Measurements from ENCODE around the gene PELI1. TPM values are rescaled to one million over a fixed set of nuclear protein-coding genes. Genes with fewer than 3 reads are reported as not detected.

PELI1 gene
- total RNA-seq, 1 experiment from 2014 or later, result 53.5 TPM

DNA sequence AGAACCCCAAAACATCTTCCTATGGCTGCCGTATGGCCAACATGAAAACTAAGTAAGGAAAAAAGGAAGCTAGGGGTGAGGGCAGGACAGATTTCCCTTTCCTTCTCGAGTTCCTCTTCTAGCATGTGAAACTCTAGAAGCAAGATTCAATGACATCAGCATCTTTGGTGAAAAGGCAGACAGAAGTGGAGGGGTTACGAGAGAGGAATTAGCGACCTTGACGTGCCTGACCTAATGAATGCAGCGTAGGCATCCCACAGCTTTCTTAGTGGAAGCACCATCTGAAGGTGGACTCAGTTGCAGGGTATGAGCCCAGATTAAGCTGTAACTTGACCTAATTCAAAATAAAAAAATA is 47.9 kb upstream of the PELI1 start:
- TF ChIP-seq, protein P1, sequence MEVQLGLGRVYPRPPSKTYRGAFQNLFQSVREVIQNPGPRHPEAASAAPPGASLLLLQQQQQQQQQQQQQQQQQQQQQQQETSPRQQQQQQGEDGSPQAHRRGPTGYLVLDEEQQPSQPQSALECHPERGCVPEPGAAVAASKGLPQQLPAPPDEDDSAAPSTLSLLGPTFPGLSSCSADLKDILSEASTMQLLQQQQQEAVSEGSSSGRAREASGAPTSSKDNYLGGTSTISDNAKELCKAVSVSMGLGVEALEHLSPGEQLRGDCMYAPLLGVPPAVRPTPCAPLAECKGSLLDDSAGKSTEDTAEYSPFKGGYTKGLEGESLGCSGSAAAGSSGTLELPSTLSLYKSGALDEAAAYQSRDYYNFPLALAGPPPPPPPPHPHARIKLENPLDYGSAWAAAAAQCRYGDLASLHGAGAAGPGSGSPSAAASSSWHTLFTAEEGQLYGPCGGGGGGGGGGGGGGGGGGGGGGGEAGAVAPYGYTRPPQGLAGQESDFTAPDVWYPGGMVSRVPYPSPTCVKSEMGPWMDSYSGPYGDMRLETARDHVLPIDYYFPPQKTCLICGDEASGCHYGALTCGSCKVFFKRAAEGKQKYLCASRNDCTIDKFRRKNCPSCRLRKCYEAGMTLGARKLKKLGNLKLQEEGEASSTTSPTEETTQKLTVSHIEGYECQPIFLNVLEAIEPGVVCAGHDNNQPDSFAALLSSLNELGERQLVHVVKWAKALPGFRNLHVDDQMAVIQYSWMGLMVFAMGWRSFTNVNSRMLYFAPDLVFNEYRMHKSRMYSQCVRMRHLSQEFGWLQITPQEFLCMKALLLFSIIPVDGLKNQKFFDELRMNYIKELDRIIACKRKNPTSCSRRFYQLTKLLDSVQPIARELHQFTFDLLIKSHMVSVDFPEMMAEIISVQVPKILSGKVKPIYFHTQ (CRISPR knock-in tag; IDR thresholded peaks at IDR 0.05), result no peak
- TF ChIP-seq, protein P2, sequence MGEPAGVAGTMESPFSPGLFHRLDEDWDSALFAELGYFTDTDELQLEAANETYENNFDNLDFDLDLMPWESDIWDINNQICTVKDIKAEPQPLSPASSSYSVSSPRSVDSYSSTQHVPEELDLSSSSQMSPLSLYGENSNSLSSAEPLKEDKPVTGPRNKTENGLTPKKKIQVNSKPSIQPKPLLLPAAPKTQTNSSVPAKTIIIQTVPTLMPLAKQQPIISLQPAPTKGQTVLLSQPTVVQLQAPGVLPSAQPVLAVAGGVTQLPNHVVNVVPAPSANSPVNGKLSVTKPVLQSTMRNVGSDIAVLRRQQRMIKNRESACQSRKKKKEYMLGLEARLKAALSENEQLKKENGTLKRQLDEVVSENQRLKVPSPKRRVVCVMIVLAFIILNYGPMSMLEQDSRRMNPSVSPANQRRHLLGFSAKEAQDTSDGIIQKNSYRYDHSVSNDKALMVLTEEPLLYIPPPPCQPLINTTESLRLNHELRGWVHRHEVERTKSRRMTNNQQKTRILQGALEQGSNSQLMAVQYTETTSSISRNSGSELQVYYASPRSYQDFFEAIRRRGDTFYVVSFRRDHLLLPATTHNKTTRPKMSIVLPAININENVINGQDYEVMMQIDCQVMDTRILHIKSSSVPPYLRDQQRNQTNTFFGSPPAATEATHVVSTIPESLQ (CRISPR knock-in tag; IDR thresholded peaks at IDR 0.05), result no peak
- TF ChIP-seq NFE2L1 (CRISPR knock-in tag; IDR thresholded peaks at IDR 0.05), result no peak
- TF ChIP-seq FOXK1 (CRISPR knock-in tag; IDR thresholded peaks at IDR 0.05), result no peak
- no peak for TF ChIP-seq ZBTB21 (CRISPR knock-in tag; IDR thresholded peaks at IDR 0.05; ENCODE audit: borderline replicate concordance)
- TF ChIP-seq, protein P3, sequence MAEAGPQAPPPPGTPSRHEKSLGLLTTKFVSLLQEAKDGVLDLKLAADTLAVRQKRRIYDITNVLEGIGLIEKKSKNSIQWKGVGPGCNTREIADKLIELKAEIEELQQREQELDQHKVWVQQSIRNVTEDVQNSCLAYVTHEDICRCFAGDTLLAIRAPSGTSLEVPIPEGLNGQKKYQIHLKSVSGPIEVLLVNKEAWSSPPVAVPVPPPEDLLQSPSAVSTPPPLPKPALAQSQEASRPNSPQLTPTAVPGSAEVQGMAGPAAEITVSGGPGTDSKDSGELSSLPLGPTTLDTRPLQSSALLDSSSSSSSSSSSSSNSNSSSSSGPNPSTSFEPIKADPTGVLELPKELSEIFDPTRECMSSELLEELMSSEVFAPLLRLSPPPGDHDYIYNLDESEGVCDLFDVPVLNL (CRISPR knock-in tag; IDR thresholded peaks at IDR 0.05; ENCODE audit: borderline replicate concordance, low read depth), result no peak
- no peaks in the 10 kb centered on the region for H3K9me3 Mint-ChIP-seq
- H3K4me1 Mint-ChIP-seq, result peaks cover 59% of the 10 kb centered on the region
- no peaks in the 10 kb centered on the region for H3K36me3 Mint-ChIP-seq
- ATAC-seq (no peak), DNase-seq (ENCODE audit: low spot score) (no peak)
- 0 out of 2 replicates have a peak overlapping the region, but pooled peaks have one; percentile 46 for H3K27ac Mint-ChIP-seq
- H3K27me3 Mint-ChIP-seq (ENCODE audit: low read depth), result no peaks in the 10 kb centered on the region
- H3K4me3 Mint-ChIP-seq, result no peak overlapping the region
- CTCF ChIA-PET, result interaction anchor here (0.8 kb wide), 1 partner anchor 142 kb away, joined by 3 read pairs; no protein-coding TSS in a partner anchor
- POLR2A ChIA-PET, result interaction anchor here (0.5 kb wide), 1 partner anchor 70 kb away, joined by 6 read pairs; no protein-coding TSS in a partner anchor

DNA sequence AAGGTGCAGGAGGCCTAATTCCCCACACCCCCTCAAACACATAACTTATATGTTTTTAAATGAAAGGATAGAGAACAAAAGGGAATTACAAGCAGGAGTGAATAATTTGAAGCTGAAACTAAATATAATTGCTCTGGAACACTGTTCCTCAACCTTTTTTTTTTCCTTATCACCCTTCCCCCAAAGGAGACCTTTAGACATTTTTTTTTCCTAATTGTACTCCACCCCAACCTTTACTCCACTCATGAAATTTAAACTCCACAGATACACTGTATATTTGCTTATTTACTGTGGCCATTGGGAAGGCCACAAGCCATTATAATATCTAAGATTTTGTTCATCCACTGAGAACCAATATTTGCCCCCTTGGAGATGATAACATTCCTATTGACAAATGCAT is 45.4 kb upstream of the PELI1 start:
- ChIA-PET CTCF (no interaction called here), POLR2A (no interaction called here)
- H3K4me3 Mint-ChIP-seq, result no peak overlapping the region
- no peaks in the 10 kb centered on the region for H3K36me3 Mint-ChIP-seq
- TF ChIP-seq TEAD4 (CRISPR knock-in tag; IDR thresholded peaks at IDR 0.05) (no peak), FOXJ3 (CRISPR knock-in tag; IDR thresholded peaks at IDR 0.05; ENCODE audit: borderline replicate concordance) (no peak)
- TF ChIP-seq, protein P4, sequence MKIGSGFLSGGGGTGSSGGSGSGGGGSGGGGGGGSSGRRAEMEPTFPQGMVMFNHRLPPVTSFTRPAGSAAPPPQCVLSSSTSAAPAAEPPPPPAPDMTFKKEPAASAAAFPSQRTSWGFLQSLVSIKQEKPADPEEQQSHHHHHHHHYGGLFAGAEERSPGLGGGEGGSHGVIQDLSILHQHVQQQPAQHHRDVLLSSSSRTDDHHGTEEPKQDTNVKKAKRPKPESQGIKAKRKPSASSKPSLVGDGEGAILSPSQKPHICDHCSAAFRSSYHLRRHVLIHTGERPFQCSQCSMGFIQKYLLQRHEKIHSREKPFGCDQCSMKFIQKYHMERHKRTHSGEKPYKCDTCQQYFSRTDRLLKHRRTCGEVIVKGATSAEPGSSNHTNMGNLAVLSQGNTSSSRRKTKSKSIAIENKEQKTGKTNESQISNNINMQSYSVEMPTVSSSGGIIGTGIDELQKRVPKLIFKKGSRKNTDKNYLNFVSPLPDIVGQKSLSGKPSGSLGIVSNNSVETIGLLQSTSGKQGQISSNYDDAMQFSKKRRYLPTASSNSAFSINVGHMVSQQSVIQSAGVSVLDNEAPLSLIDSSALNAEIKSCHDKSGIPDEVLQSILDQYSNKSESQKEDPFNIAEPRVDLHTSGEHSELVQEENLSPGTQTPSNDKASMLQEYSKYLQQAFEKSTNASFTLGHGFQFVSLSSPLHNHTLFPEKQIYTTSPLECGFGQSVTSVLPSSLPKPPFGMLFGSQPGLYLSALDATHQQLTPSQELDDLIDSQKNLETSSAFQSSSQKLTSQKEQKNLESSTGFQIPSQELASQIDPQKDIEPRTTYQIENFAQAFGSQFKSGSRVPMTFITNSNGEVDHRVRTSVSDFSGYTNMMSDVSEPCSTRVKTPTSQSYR (CRISPR knock-in tag; IDR thresholded peaks at IDR 0.05), result no peak
- no peaks in the 10 kb centered on the region for H3K27me3 Mint-ChIP-seq (ENCODE audit: low read depth)
- ATAC-seq, result no peak
- no peaks in the 10 kb centered on the region for H3K9me3 Mint-ChIP-seq
- no peak for DNase-seq (ENCODE audit: low spot score)
- no peak overlapping the region for H3K27ac Mint-ChIP-seq
- peaks cover 64% of the 10 kb centered on the region for H3K4me1 Mint-ChIP-seq

DNA sequence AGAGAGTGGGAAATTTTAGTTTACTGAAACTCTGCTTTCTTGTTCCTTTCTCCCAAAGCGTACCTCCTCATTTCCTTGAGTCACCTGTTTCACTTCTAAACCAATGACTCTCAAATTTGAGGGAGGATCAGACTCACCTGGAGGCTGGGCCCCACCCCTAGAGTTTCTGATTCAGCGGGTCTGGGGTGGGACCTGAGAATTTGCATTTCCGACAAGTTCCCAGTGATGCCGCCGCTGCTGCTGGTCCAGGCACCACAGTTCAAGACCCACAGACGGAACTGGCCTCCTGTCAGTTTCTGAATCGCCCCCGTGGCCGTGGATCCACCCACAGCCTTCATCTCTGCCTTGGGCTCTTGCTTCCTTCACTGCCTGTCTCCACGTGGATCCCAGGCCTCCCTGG is 44.9 kb upstream of the PELI1 start:
- DNase-seq (ENCODE audit: low spot score) (no peak), ATAC-seq (peak; percentile 66)
- H3K36me3 Mint-ChIP-seq, result no peaks in the 10 kb centered on the region
- H3K27me3 Mint-ChIP-seq (ENCODE audit: low read depth), result no peaks in the 10 kb centered on the region
- no peak overlapping the region for H3K27ac Mint-ChIP-seq
- POLR2A ChIA-PET, result no interaction called here
- peaks cover 64% of the 10 kb centered on the region for H3K4me1 Mint-ChIP-seq
- H3K4me3 Mint-ChIP-seq, result no peak overlapping the region
- CTCF ChIA-PET, result no interaction called here
- H3K9me3 Mint-ChIP-seq, result no peaks in the 10 kb centered on the region
- TF ChIP-seq, protein P5, sequence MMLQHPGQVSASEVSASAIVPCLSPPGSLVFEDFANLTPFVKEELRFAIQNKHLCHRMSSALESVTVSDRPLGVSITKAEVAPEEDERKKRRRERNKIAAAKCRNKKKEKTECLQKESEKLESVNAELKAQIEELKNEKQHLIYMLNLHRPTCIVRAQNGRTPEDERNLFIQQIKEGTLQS (CRISPR knock-in tag; conservative IDR thresholded peaks at IDR 0.05), result no peak
- TF ChIP-seq NFATC4 (CRISPR knock-in tag; IDR thresholded peaks at IDR 0.05), result no peak
- TF ChIP-seq, protein P6, sequence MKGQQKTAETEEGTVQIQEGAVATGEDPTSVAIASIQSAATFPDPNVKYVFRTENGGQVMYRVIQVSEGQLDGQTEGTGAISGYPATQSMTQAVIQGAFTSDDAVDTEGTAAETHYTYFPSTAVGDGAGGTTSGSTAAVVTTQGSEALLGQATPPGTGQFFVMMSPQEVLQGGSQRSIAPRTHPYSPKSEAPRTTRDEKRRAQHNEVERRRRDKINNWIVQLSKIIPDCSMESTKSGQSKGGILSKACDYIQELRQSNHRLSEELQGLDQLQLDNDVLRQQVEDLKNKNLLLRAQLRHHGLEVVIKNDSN (CRISPR knock-in tag; IDR thresholded peaks at IDR 0.05), result no peak
- TF ChIP-seq ATF1 (CRISPR knock-in tag; IDR thresholded peaks at IDR 0.05), result no peak
- no peak for TF ChIP-seq MYBL2 (CRISPR knock-in tag; IDR thresholded peaks at IDR 0.05)
- TF ChIP-seq, protein P7, sequence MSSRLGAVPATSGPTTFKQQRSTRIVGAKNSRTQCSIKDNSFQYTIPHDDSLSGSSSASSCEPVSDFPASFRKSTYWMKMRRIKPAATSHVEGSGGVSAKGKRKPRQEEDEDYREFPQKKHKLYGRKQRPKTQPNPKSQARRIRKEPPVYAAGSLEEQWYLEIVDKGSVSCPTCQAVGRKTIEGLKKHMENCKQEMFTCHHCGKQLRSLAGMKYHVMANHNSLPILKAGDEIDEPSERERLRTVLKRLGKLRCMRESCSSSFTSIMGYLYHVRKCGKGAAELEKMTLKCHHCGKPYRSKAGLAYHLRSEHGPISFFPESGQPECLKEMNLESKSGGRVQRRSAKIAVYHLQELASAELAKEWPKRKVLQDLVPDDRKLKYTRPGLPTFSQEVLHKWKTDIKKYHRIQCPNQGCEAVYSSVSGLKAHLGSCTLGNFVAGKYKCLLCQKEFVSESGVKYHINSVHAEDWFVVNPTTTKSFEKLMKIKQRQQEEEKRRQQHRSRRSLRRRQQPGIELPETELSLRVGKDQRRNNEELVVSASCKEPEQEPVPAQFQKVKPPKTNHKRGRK (CRISPR knock-in tag; IDR thresholded peaks at IDR 0.05; ENCODE audit: borderline replicate concordance), result no peak

Measured in WTC11 (cell line).